HFFc6 (cell line): ENCODE results near the gene DNAH17. TPM values are rescaled to one million over a fixed set of nuclear protein-coding genes. Genes with fewer than 3 reads are reported as not detected.

Experiments used
- DNase-seq: peaks from one replicate; pipeline ENCODE4 v3.0.0-alpha.2; 2018
- H3K27ac Mint-ChIP-seq: 2 replicates; pipeline ENCODE4 v1.8.0; 2020; ENCODE audit warnings: mild to moderate bottlenecking, mixed read lengths
- H3K27me3 Mint-ChIP-seq: 2 replicates; pipeline ENCODE4 v1.8.0; 2021; ENCODE audit warnings: mild to moderate bottlenecking, moderate library complexity, mixed read lengths; ENCODE audit not compliant: insufficient read depth
- H3K36me3 Mint-ChIP-seq: 2 replicates; pipeline ENCODE4 v1.8.0; 2021; ENCODE audit warnings: low read depth, mixed read lengths
- H3K4me1 Mint-ChIP-seq: 2 replicates; pipeline ENCODE4 v1.8.0; 2020; ENCODE audit warnings: low read depth, mixed read lengths
- H3K4me3 Mint-ChIP-seq: 2 replicates; pipeline ENCODE4 v1.8.0; 2020; ENCODE audit warnings: mild to moderate bottlenecking, moderate library complexity, mixed read lengths
- H3K9me3 Mint-ChIP-seq: 2 replicates; pipeline ENCODE4 v1.8.0; 2020; ENCODE audit warnings: mild to moderate bottlenecking, mixed read lengths
- long read RNA-seq: library from polyadenylated mRNA; unstranded; transcript quantifications from one replicate; pipeline ENCODE4 v2.0.0, GENCODE V29; 2019
- total RNA-seq, 6 experiments: library from RNA; stranded (reverse); fragmentation: NEBNext Ultra II Directional; extraction: Animal tissue kit (Norgen Biotek cat#: 25700); gene quantifications; 2 replicates in 1 of 6; 3 replicates in 5 of 6; pipeline ENCODE4 v1.2.3, GENCODE V29; 2021
- TF ChIP-seq, protein P1 (sequence below): fragments of 200-600 bp; sonication (generic); IDR thresholded peaks from 2 replicates; pipeline ENCODE4 v1.5.0; 2021; ENCODE audit warnings: antibody characterized with exemption, mild to moderate bottlenecking

DNAH17 gene, protein sequence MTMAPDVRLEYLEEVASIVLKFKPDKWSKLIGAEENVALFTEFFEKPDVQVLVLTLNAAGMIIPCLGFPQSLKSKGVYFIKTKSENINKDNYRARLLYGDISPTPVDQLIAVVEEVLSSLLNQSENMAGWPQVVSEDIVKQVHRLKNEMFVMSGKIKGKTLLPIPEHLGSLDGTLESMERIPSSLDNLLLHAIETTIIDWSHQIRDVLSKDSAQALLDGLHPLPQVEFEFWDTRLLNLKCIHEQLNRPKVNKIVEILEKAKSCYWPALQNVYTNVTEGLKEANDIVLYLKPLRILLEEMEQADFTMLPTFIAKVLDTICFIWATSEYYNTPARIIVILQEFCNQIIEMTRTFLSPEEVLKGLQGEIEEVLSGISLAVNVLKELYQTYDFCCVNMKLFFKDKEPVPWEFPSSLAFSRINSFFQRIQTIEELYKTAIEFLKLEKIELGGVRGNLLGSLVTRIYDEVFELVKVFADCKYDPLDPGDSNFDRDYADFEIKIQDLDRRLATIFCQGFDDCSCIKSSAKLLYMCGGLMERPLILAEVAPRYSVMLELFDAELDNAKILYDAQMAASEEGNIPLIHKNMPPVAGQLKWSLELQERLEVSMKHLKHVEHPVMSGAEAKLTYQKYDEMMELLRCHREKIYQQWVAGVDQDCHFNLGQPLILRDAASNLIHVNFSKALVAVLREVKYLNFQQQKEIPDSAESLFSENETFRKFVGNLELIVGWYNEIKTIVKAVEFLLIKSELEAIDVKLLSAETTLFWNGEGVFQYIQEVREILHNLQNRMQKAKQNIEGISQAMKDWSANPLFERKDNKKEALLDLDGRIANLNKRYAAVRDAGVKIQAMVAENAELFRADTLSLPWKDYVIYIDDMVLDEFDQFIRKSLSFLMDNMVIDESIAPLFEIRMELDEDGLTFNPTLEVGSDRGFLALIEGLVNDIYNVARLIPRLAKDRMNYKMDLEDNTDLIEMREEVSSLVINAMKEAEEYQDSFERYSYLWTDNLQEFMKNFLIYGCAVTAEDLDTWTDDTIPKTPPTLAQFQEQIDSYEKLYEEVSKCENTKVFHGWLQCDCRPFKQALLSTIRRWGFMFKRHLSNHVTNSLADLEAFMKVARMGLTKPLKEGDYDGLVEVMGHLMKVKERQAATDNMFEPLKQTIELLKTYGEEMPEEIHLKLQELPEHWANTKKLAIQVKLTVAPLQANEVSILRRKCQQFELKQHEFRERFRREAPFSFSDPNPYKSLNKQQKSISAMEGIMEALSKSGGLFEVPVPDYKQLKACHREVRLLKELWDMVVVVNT (N-terminal part only)
- not detected for total RNA-seq
- long read RNA-seq = 0 reads

DNA sequence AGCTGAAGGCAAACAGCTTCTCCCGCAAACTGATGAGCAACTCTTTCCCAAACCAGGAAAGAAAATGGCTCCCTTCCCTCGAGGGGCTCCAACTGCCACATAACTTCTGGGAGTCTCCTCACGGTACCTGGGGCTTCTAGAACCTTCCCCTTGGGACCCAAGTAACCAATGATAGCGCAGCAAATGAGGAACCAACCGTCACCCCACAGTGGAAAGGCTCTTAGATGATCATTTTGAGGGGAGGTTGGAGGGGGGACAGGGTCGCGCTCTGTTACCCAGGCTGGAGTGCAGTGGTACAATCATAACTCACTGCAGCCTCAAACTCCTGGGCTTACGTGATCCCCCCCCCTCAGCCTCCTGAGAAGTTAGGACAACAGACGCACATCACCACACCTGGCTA is at the start of gene DNAH17:
Gene DNAH17 (minus strand): TSS at position 101 of the 400 bp plus-strand sequence. CDS start 2,339 bp downstream, outside the sequence.
- Mint-ChIP-seq H3K4me1 (peaks cover 5% of the 10 kb centered on the region; the same call in 1 of the 2 replicates), H3K27me3 (peaks cover 28% of the 10 kb centered on the region), H3K27ac (no peak within 1 kb of the TSS), H3K4me3 (no peak within 1 kb of the TSS), H3K9me3 (no peaks in the 10 kb centered on the region), H3K36me3 (no peaks in the 10 kb centered on the region)
- TF ChIP-seq, protein P1, sequence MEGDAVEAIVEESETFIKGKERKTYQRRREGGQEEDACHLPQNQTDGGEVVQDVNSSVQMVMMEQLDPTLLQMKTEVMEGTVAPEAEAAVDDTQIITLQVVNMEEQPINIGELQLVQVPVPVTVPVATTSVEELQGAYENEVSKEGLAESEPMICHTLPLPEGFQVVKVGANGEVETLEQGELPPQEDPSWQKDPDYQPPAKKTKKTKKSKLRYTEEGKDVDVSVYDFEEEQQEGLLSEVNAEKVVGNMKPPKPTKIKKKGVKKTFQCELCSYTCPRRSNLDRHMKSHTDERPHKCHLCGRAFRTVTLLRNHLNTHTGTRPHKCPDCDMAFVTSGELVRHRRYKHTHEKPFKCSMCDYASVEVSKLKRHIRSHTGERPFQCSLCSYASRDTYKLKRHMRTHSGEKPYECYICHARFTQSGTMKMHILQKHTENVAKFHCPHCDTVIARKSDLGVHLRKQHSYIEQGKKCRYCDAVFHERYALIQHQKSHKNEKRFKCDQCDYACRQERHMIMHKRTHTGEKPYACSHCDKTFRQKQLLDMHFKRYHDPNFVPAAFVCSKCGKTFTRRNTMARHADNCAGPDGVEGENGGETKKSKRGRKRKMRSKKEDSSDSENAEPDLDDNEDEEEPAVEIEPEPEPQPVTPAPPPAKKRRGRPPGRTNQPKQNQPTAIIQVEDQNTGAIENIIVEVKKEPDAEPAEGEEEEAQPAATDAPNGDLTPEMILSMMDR = no peak
- DNase-seq = no peak

DNA sequence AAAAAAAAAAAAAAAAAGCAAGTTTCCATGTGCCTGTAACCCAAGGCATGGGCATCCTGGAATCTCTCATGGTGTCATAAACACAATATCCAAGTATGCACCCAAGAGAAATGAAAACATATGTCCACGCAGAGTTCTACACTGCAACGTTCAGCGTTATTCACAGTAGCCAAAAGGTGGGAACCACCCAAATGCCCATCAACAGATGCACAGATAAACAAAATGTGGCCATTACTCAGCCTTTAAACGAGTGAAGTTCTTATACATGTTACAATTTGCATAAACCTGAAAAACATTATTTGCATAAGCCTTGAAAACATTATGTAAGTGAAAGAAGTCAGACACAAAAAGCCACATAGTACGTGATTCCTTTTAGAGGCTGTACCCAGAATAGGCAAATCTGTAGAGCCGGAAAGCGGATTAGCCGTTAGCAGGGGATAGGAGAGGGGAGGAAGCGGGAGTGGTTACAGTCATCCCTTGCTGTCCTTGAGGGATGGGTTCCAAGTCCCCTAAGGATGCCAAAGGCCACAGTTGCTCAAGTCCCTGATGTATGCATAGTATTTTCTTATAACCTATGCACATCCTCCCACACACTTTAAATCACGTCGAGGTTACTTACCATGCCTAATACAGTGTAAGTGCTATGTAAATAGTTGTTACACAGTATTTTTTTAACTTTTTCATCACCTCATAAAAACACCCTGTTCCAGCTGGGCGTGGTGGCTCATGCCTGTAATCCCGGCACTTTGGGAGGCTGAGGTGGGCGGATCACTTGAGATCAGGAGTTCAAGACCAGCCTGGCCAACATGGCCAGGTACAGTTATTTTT is 47.3 kb upstream of the DNAH17 start:
- Mint-ChIP-seq H3K27me3 (peaks cover 29% of the 10 kb centered on the region), H3K4me3 (no peak overlapping the region), H3K36me3 (peaks cover 8% of the 10 kb centered on the region), H3K9me3 (peaks cover 11% of the 10 kb centered on the region; the same call in 1 of the 2 replicates), H3K27ac (no peak overlapping the region), H3K4me1 (no peaks in the 10 kb centered on the region)
- DNase-seq = no peak
- TF ChIP-seq, protein P1 = no peak

DNA sequence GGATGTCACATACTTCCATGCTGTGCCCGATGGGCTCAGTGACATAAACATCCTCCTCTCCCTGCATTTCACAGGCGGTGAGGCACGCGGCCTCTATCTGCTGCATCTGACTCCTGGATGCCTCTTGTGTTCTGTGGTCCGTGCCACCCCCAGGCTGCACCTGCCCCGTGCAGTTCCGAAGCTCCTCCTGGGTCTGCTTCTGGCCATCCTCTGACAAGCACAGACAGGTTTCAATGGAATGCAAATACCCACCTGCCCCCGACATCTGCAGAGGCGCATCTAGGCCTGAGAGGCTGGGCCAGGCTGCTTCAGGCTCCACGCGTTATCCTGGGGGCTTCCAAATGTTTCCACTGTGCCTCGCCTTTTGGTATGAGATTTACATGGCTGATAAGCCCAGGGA is 46.3 kb upstream of the DNAH17 start:
- TF ChIP-seq, protein P1 = no peak
- Mint-ChIP-seq H3K4me1 (no peaks in the 10 kb centered on the region), H3K27me3 (peaks cover 32% of the 10 kb centered on the region), H3K27ac (no peak overlapping the region), H3K36me3 (peaks cover 8% of the 10 kb centered on the region), H3K4me3 (no peak overlapping the region), H3K9me3 (peaks cover 11% of the 10 kb centered on the region; the same call in 1 of the 2 replicates)
- DNase-seq = no peak

DNA sequence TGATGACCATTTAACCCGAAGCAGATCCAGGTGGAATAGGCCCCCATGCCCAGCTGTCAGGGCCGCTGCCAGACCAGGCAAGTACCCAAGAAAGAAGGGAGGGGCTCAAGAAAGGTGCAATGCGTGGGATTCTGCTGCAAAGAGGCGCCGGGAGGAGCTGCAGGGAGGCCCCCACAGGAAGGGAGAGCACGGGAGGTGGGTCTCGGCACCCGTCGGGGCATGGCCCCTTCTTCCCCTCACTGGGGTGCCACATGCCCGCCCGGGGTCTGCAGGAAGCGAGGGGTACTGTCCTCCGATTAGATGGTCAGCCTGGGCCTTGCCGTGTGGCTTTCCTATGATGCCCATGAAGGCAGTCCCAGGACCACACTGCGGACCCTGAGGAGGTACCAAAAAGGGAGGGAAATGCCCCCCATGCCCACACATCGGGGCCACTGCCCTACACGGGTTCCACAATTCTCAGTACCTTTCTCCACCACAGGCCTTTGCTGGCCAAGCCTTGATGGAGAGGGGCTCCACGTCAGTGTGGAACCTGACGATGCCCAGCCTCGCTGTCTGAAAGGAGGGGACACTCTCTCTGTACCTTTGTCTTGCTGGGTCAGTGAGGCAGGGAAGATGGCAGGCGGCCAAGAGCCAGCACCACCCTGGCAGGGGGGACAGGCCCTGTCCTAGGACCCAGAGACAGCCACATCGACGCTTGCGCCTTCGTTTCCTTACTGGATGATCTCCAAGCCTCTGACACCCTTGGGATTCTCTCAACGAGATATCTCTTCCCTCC is 45.5 kb upstream of the DNAH17 start:
- no peak overlapping the region for H3K27ac Mint-ChIP-seq
- no peaks in the 10 kb centered on the region for H3K4me1 Mint-ChIP-seq
- H3K27me3 Mint-ChIP-seq = peaks cover 29% of the 10 kb centered on the region
- TF ChIP-seq, protein P1 = no peak
- H3K9me3 Mint-ChIP-seq = peaks cover 11% of the 10 kb centered on the region; the same call in 1 of the 2 replicates
- peaks cover 8% of the 10 kb centered on the region for H3K36me3 Mint-ChIP-seq
- no peak overlapping the region for H3K4me3 Mint-ChIP-seq
- no peak for DNase-seq
